IMR-90 (cell line): Measurements from ENCODE around the gene STK31. TPM values are rescaled to one million over a fixed set of nuclear protein-coding genes. Genes with fewer than 3 reads are reported as not detected.

ENCODE experiments used
- ATAC-seq: fragments of 200-7000 bp; cut with Tn5 transposase; 2 replicates; pipeline ENCODE4 v1.9.1; 2020; ENCODE audit warnings: low read depth, mild to moderate bottlenecking, moderate library complexity
- BruUV-seq: library from RNA; stranded (reverse); fragments of 400-500 nt; replicated peaks from 2 replicates; lab custom pipeline; 2021; lab: Mats Ljungman, UMichigan
- CTCF ChIA-PET: fragments of 300-600 bp; formaldehyde crosslinking; extraction: SDS; loops from one replicate; lab custom pipeline; 2021; ENCODE audit warnings: antibody characterized with exemption; lab: Yijun Ruan, JAX
- POLR2A ChIA-PET: fragments of 300-600 bp; sonication (Branson Sonifier 250); formaldehyde crosslinking; loops from one replicate; lab custom pipeline; 2022; ENCODE audit warnings: antibody characterized with exemption; ENCODE audit not compliant: unreplicated experiment; lab: Charles Lee
- DNase-seq: peaks from one replicate; pipeline ENCODE4 v3.0.0; 2013
- H2AFZ ChIP-seq: replicated peaks from 2 replicates; pipeline ENCODE3; 2013; ENCODE audit warnings: low read length, mild to moderate bottlenecking; ENCODE audit not compliant: poor library complexity
- H2AK5ac ChIP-seq: 2 replicates; pipeline ENCODE4 v1.6.1; 2013; ENCODE audit warnings: low read depth, low read length, inconsistent platforms
- H2AK9ac ChIP-seq: replicated peaks from 2 replicates; pipeline ENCODE3; 2013; ENCODE audit warnings: mild to moderate bottlenecking, low read depth, low read length, moderate library complexity; ENCODE audit not compliant: poor library complexity
- H2BK120ac ChIP-seq: 2 replicates; pipeline ENCODE4 v1.6.1; 2013; ENCODE audit warnings: low read depth, low read length, inconsistent platforms
- H2BK15ac ChIP-seq: 3 replicates; pipeline ENCODE4 v1.6.1; 2013; ENCODE audit warnings: low read depth, low read length, inconsistent platforms
- H2BK20ac ChIP-seq: 2 replicates; pipeline ENCODE4 v1.6.1; 2013; ENCODE audit warnings: low read depth, mild to moderate bottlenecking, inconsistent platforms, low read length, moderate library complexity
- H2BK5ac ChIP-seq: 2 replicates; pipeline ENCODE4 v1.6.1; 2013; ENCODE audit warnings: mild to moderate bottlenecking, low read depth, low read length, inconsistent platforms; ENCODE audit not compliant: poor library complexity, severe bottlenecking
- H3K14ac ChIP-seq: replicated peaks from 2 replicates; pipeline ENCODE4 v1.6.1; 2013; ENCODE audit warnings: low read depth, low read length, inconsistent platforms
- H3K18ac ChIP-seq: 2 replicates; pipeline ENCODE4 v1.6.1; 2013; ENCODE audit warnings: low read depth, low read length, control low read depth
- H3K23ac ChIP-seq: 2 replicates; pipeline ENCODE4 v1.6.1; 2013; ENCODE audit warnings: low read depth, low read length, inconsistent platforms
- H3K27ac ChIP-seq: 2 replicates; pipeline ENCODE4 v1.5.1; 2013; ENCODE audit warnings: mild to moderate bottlenecking, control low read depth, low read length; ENCODE audit not compliant: insufficient read depth
- H3K27me3 ChIP-seq: 2 replicates; pipeline ENCODE4 v1.6.1; 2013; ENCODE audit warnings: low read length; ENCODE audit not compliant: control insufficient read depth, insufficient read depth
- H3K36me3 ChIP-seq: 2 replicates; pipeline ENCODE4 v1.6.1; 2013; ENCODE audit warnings: low read length, mixed read lengths; ENCODE audit not compliant: control insufficient read depth, insufficient read depth
- H3K4ac ChIP-seq: 2 replicates; pipeline ENCODE4 v1.6.1; 2013; ENCODE audit warnings: low read depth, low read length, inconsistent platforms
- H3K4me1 ChIP-seq: 2 replicates; pipeline ENCODE4 v1.6.1; 2013; ENCODE audit warnings: low read length, mixed read lengths; ENCODE audit not compliant: control insufficient read depth, insufficient read depth
- H3K4me2 ChIP-seq: 2 replicates; pipeline ENCODE4 v1.6.1; 2013; ENCODE audit warnings: low read depth, mild to moderate bottlenecking, control low read depth, low read length, moderate library complexity
- H3K4me3 ChIP-seq: 2 replicates; pipeline ENCODE4 v1.5.1; 2013; ENCODE audit warnings: low read depth, mild to moderate bottlenecking, control low read depth, low read length, moderate library complexity; ENCODE audit not compliant: insufficient read depth
- H3K56ac ChIP-seq: 2 replicates; pipeline ENCODE4 v1.6.1; 2013; ENCODE audit warnings: low read length, inconsistent platforms; ENCODE audit not compliant: insufficient read depth; ENCODE audit errors: extremely low read depth
- H3K79me1 ChIP-seq, 2 experiments: 2 replicates each; pipeline ENCODE4 v1.6.1; 2013; ENCODE audit warnings: low read length in 2 of 2, inconsistent platforms in 1 of 2, low read depth in 1 of 2
- H3K9ac ChIP-seq: 2 replicates; pipeline ENCODE4 v1.6.1; 2013; ENCODE audit warnings: low read depth, low read length, control low read depth
- H3K9me1 ChIP-seq: 2 replicates; pipeline ENCODE4 v1.6.1; 2013; ENCODE audit warnings: low read length, inconsistent platforms; ENCODE audit not compliant: insufficient read depth
- H3K9me3 ChIP-seq: 2 replicates; pipeline ENCODE4 v1.6.1; 2013; ENCODE audit warnings: low read length; ENCODE audit not compliant: control insufficient read depth, insufficient read depth
- H4K20me1 ChIP-seq: 2 replicates; pipeline ENCODE4 v1.6.1; 2013; ENCODE audit warnings: low read length, inconsistent platforms; ENCODE audit not compliant: insufficient read depth
- H4K5ac ChIP-seq: 2 replicates; pipeline ENCODE4 v1.6.1; 2013; ENCODE audit warnings: mild to moderate bottlenecking, low read depth, low read length, control low read depth
- H4K8ac ChIP-seq, 2 experiments: 2 replicates each; pipeline ENCODE4 v1.6.1; 2013; ENCODE audit warnings: low read depth in 2 of 2, low read length in 2 of 2, control low read depth in 1 of 2, inconsistent platforms in 1 of 2
- H4K91ac ChIP-seq: 2 replicates; pipeline ENCODE4 v1.6.1; 2013; ENCODE audit warnings: low read depth, low read length, inconsistent platforms; ENCODE audit not compliant: insufficient read depth
- BHLHE40 ChIP-seq: fragments of 150-350 bp; IDR thresholded peaks from 2 replicates; pipeline ENCODE4 v1.6.1; 2016; ENCODE audit warnings: mild to moderate bottlenecking, low read depth, low read length
- CEBPB ChIP-seq: IDR thresholded peaks from 2 replicates; pipeline ENCODE4 v1.6.1; 2012; ENCODE audit warnings: low read depth, low read length, improper control_type of control experiment
- CHD1 ChIP-seq: IDR thresholded peaks from 2 replicates; pipeline ENCODE4 v1.6.1; 2012; ENCODE audit warnings: low read depth, low read length, improper control_type of control experiment
- CTCF ChIP-seq: conservative IDR thresholded peaks from 2 replicates; pipeline ENCODE4 v1.5.1; 2012; ENCODE audit warnings: mild to moderate bottlenecking, low read depth, low read length, improper control_type of control experiment
- ELK1 ChIP-seq: fragments of 150-350 bp; IDR thresholded peaks from 2 replicates; pipeline ENCODE4 v1.6.1; 2016; ENCODE audit warnings: low read depth, mild to moderate bottlenecking, low read length, moderate library complexity, borderline replicate concordance
- MAFK ChIP-seq: IDR thresholded peaks from 2 replicates; pipeline ENCODE4 v1.6.1; 2012; ENCODE audit warnings: low read depth, low read length, improper control_type of control experiment
- MAZ ChIP-seq: IDR thresholded peaks from 2 replicates; pipeline ENCODE4 v1.6.1; 2012; ENCODE audit warnings: low read depth, mild to moderate bottlenecking, low read length, improper control_type of control experiment, moderate library complexity, borderline replicate concordance
- MXI1 ChIP-seq: IDR thresholded peaks from 2 replicates; pipeline ENCODE4 v1.6.1; 2012; ENCODE audit warnings: low read depth, mild to moderate bottlenecking, low read length, moderate library complexity, borderline replicate concordance
- NFE2L2 ChIP-seq: fragments of 150-350 bp; IDR thresholded peaks from 2 replicates; pipeline ENCODE4 v1.6.1; 2016; ENCODE audit warnings: low read depth, mild to moderate bottlenecking, low read length
- POLR2A ChIP-seq: IDR thresholded peaks from 2 replicates; pipeline ENCODE4 v1.6.1; 2012; ENCODE audit warnings: mild to moderate bottlenecking, low read depth, low read length
- RAD21 ChIP-seq: IDR thresholded peaks from 2 replicates; pipeline ENCODE4 v1.6.1; 2012; ENCODE audit warnings: low read length, improper control_type of control experiment
- RCOR1 ChIP-seq: IDR thresholded peaks from 2 replicates; pipeline ENCODE4 v1.6.1; 2012; ENCODE audit warnings: mild to moderate bottlenecking, low read length, improper control_type of control experiment; ENCODE audit not compliant: insufficient replicate concordance
- RFX5 ChIP-seq: IDR thresholded peaks from 2 replicates; pipeline ENCODE4 v1.8.0; 2012; ENCODE audit warnings: low read depth, mild to moderate bottlenecking, low read length, moderate library complexity
- SMC3 ChIP-seq: fragments of 150-350 bp; IDR thresholded peaks from 2 replicates; pipeline ENCODE4 v1.6.1; 2016; ENCODE audit warnings: low read depth, mild to moderate bottlenecking, antibody characterized with exemption, low read length, moderate library complexity
- USF2 ChIP-seq: fragments of 150-350 bp; IDR thresholded peaks from 2 replicates; pipeline ENCODE4 v1.6.1; 2017; ENCODE audit warnings: mild to moderate bottlenecking, antibody characterized with exemption, low read length, low read depth
- WGBS, 2 experiments: methylation state at CpG; one replicate each; pipeline versions ENCODE4 v1.1.5 to v1.1.7; 2013; ENCODE audit warnings: missing lambda C conversion rate in 2 of 2; ENCODE audit not compliant: insufficient read length in 1 of 2; ENCODE audit errors: extremely low coverage in 2 of 2; 5-methylcytosine and 5-hydroxymethylcytosine counted together
- dilution Hi-C: fragments of 300-500 bp; cut with HindIII; formaldehyde crosslinking; loops from one replicate; pipeline ENCODE4 v1.14.3; 2018; ENCODE audit warnings: low sequenced_read_pairs; ENCODE audit not compliant: unreplicated experiment
- in situ Hi-C: fragments of 300-500 bp; cut with MboI; formaldehyde crosslinking; loops from 3 replicates; pipeline ENCODE4 v1.14.3; 2019; ENCODE audit warnings: low sequenced_read_pairs, inconsistent platforms, mixed read lengths
- intact Hi-C: fragments of 100-400 bp; cut with micrococcal nuclease; formaldehyde crosslinking; loops from 2 replicates; pipeline ENCODE4 v1.10.0; 2022
- polyA plus RNA-seq, 3 experiments: library from polyadenylated mRNA; depleted of rRNA; stranded (reverse); fragments of >200 nt; gene quantifications; 2 replicates each; pipeline ENCODE4 v1.2.3, GENCODE V29; 2012; ENCODE audit warnings: low replicate concordance in 1 of 3
- total RNA-seq: library from RNA; depleted of rRNA; stranded (reverse); fragments of >200 nt; gene quantifications from 2 replicates; pipeline ENCODE4 v1.2.3, GENCODE V29; 2012

Gene STK31
- total and polyA plus RNA-seq, 2 of the 4 experiments (the other 2 are of a cell fraction): not detected

GRCh38 chr7:23873306-23873705, 163.3 kb downstream of the STK31 start:
- dilution Hi-C loops: no loop called here
- ATAC-seq: no peak

More at GRCh38 chr7:23873306-23873705, 163.3 kb downstream of the STK31 start:
- Histone ChIP-seq H3K36me3 (no peaks in the 10 kb centered on the region), H4K8ac (no peak overlapping the region), H4K20me1 (no peaks in the 10 kb centered on the region), H2AFZ (no peak overlapping the region), H2BK20ac (no peak overlapping the region), H3K4me2 (no peak overlapping the region), H3K4ac (no peak overlapping the region), H2AK9ac (no peak overlapping the region), H3K9me3 (no peaks in the 10 kb centered on the region), H3K4me1 (no peaks in the 10 kb centered on the region), H2BK120ac (no peak overlapping the region), H3K56ac (no peak overlapping the region), H3K9ac (no peak overlapping the region), H4K91ac (no peak overlapping the region), H4K5ac (no peak overlapping the region), H3K18ac (no peak overlapping the region), H3K27ac (no peak overlapping the region), H3K4me3 (no peak overlapping the region), H2BK5ac (no peak overlapping the region), H3K79me1 (no peaks in the 10 kb centered on the region), H3K23ac (no peak overlapping the region), H3K27me3 (no peaks in the 10 kb centered on the region), H2AK5ac (no peak overlapping the region), H2BK15ac (no peak overlapping the region), H3K14ac (no peak overlapping the region), H3K9me1 (no peaks in the 10 kb centered on the region)
- no peak for DNase-seq
- CTCF ChIA-PET: no interaction called here
- POLR2A ChIA-PET: no interaction called here
- WGBS, 2 experiments: no CpG with 5 or more reads among the region's 1 CpG
- intact Hi-C loops (no loop called here), in situ Hi-C loops (loop anchor here (25.0 kb wide), 1 partner anchor 789 kb away; no protein-coding TSS in a partner anchor)
- no peak for TF ChIP-seq ELK1
- TF ChIP-seq MXI1: no peak
- no peak for TF ChIP-seq USF2
- TF ChIP-seq MAZ: no peak
- no peak for TF ChIP-seq BHLHE40
- no peak for TF ChIP-seq CEBPB
- TF ChIP-seq MAFK: no peak
- TF ChIP-seq RFX5: no peak
- TF ChIP-seq CHD1: no peak
- no peak for TF ChIP-seq CTCF
- TF ChIP-seq POLR2A: no peak
- TF ChIP-seq NFE2L2: no peak
- no peak for TF ChIP-seq RAD21
- TF ChIP-seq SMC3: no peak
- no peak for TF ChIP-seq RCOR1
- BruUV-seq: no TSS peak
